ENCODE results near the gene PLEKHA5.
"Not testable (repeated sequence)": the region's sequence is repeated elsewhere in the genome, so short reads cannot be mapped to it uniquely, and the experiment has no call there.

Gene PLEKHA5, protein sequence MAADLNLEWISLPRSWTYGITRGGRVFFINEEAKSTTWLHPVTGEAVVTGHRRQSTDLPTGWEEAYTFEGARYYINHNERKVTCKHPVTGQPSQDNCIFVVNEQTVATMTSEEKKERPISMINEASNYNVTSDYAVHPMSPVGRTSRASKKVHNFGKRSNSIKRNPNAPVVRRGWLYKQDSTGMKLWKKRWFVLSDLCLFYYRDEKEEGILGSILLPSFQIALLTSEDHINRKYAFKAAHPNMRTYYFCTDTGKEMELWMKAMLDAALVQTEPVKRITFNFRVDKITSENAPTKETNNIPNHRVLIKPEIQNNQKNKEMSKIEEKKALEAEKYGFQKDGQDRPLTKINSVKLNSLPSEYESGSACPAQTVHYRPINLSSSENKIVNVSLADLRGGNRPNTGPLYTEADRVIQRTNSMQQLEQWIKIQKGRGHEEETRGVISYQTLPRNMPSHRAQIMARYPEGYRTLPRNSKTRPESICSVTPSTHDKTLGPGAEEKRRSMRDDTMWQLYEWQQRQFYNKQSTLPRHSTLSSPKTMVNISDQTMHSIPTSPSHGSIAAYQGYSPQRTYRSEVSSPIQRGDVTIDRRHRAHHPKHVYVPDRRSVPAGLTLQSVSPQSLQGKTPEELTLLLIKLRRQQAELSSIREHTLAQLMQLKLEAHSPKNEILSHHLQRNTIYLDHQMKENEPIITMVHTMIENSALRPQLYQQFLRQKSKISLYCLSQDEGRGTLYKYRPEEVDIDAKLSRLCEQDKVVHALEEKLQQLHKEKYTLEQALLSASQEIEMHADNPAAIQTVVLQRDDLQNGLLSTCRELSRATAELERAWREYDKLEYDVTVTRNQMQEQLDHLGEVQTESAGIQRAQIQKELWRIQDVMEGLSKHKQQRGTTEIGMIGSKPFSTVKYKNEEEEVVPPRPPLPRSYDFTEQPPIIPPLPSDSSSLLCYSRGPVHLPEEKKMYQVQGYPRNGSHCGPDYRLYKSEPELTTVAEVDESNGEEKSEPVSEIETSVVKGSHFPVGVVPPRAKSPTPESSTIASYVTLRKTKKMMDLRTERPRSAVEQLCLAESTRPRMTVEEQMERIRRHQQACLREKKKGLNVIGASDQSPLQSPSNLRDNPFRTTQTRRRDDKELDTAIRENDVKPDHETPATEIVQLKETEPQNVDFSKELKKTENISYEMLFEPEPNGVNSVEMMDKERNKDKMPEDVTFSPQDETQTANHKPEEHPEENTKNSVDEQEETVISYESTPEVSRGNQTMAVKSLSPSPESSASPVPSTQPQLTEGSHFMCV

DNA sequence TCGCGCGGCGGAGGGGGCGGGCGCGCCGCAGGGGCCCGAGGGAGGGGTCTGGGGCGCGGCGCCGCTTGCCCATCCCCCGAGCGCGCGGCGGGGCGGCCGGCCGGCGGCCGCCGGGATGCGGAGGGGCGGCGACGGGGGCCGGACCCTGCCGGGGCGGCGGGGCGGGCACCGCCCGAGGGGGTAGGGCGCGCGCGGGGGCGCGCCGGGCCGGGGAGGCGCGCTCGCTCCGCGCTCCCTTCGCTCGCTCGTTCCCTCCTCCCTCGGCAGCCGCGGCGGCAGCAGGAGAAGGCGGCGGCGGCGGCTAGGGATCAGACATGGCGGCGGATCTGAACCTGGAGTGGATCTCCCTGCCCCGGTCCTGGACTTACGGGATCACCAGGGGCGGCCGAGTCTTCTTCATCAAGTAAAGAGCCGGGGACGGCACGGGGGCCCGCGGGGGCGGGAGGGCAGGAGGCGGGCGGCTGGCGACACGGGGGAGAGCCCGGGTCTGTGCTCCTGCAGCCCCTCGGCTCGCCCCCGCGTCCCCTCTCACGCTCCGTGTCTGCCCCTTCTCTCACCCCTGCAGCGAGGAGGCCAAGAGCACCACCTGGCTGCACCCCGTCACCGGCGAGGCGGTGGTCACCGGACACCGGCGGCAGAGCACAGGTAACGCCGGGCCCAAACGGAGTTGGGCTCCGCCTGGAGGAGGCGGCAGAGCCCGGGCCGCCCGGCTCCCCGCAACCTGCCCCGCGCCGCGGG, at the start of gene PLEKHA5:
Gene PLEKHA5 (plus strand): TSS at position 248 of the 738 bp plus-strand sequence. CDS start 67 bp downstream, at position 315.
- Histone ChIP-seq H3K36me3 (ENCODE audit: insufficient read depth, low read length) (no peaks in the 10 kb centered on the region), H3K9me3 (ENCODE audit: control insufficient read depth, insufficient read depth, low read length) (peaks cover 8% of the 10 kb centered on the region; the same call in 1 of the 2 replicates), H3K4me1 (ENCODE audit: insufficient read depth, low read length) (peaks cover 3% of the 10 kb centered on the region; the same call in 1 of the 2 replicates), H3K9ac (ENCODE audit: low read depth, low read length) (peak within 1 kb of the TSS; percentile 95)

GRCh38 chr12:19080918-19081317, 48.6 kb upstream of the PLEKHA5 start:
- no peaks in the 10 kb centered on the region for H3K9me3 ChIP-seq (ENCODE audit: control insufficient read depth, insufficient read depth, low read length)
- H3K4me1 ChIP-seq (ENCODE audit: insufficient read depth, low read length): no peaks in the 10 kb centered on the region
- no peak overlapping the region for H3K9ac ChIP-seq (ENCODE audit: low read depth, low read length)
- no peaks in the 10 kb centered on the region for H3K36me3 ChIP-seq (ENCODE audit: insufficient read depth, low read length)

GRCh38 chr12:19082365-19082911, 47.1 kb upstream of the PLEKHA5 start:
- H3K9me3 ChIP-seq (ENCODE audit: control insufficient read depth, insufficient read depth, low read length): no peaks in the 10 kb centered on the region
- H3K9ac ChIP-seq (ENCODE audit: low read depth, low read length): no peak overlapping the region
- no peaks in the 10 kb centered on the region for H3K36me3 ChIP-seq (ENCODE audit: insufficient read depth, low read length)
- H3K4me1 ChIP-seq (ENCODE audit: insufficient read depth, low read length): no peaks in the 10 kb centered on the region

- no peak overlapping the region for H3K9ac ChIP-seq (ENCODE audit: low read depth, low read length)
- no peaks in the 10 kb centered on the region for H3K36me3 ChIP-seq (ENCODE audit: insufficient read depth, low read length)
- no peaks in the 10 kb centered on the region for H3K4me1 ChIP-seq (ENCODE audit: insufficient read depth, low read length)
- H3K9me3 ChIP-seq (ENCODE audit: control insufficient read depth, insufficient read depth, low read length): no peaks in the 10 kb centered on the region
Observed at GRCh38 chr12:19084547-19084946, 45.0 kb upstream of the PLEKHA5 start.

- Histone ChIP-seq H3K9ac (ENCODE audit: low read depth, low read length) (no peak overlapping the region), H3K4me1 (ENCODE audit: insufficient read depth, low read length) (no peaks in the 10 kb centered on the region), H3K9me3 (ENCODE audit: control insufficient read depth, insufficient read depth, low read length) (no peaks in the 10 kb centered on the region), H3K36me3 (ENCODE audit: insufficient read depth, low read length) (no peaks in the 10 kb centered on the region)
Observed at GRCh38 chr12:19085090-19085489, 44.4 kb upstream of the PLEKHA5 start.

- H3K4me1 ChIP-seq (ENCODE audit: insufficient read depth, low read length): no peaks in the 10 kb centered on the region
- H3K36me3 ChIP-seq (ENCODE audit: insufficient read depth, low read length): no peaks in the 10 kb centered on the region
- no peaks in the 10 kb centered on the region for H3K9me3 ChIP-seq (ENCODE audit: control insufficient read depth, insufficient read depth, low read length)
- no peak overlapping the region for H3K9ac ChIP-seq (ENCODE audit: low read depth, low read length)
Observed at GRCh38 chr12:19088606-19089005, 40.9 kb upstream of the PLEKHA5 start.

DNA sequence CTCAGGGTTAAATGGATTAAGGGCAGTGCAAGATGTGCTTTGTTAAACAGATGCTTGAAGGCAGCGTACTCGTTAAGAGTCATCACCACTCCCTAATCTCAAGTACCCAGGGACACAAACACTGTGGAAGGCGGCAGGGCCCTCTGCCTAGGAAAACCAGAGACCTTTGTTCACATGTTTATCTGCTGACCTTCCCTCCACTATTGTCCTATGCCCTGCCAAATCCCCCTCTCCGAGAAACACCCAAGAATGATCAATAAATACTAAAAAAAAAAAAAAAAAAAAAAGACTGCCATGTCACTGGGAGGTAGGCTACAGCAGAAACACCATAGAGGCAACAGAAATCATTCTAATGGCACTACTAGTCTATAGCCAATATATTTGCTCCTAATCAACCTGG, 37.1 kb upstream of the PLEKHA5 start:
- not testable (repeated sequence) for H3K36me3 ChIP-seq (ENCODE audit: insufficient read depth, low read length); H3K9ac ChIP-seq (ENCODE audit: low read depth, low read length); H3K4me1 ChIP-seq (ENCODE audit: insufficient read depth, low read length); H3K9me3 ChIP-seq (ENCODE audit: control insufficient read depth, insufficient read depth, low read length)

- Histone ChIP-seq H3K9me3 (ENCODE audit: control insufficient read depth, insufficient read depth, low read length) (no peaks in the 10 kb centered on the region), H3K36me3 (ENCODE audit: insufficient read depth, low read length) (no peaks in the 10 kb centered on the region)
Observed at GRCh38 chr12:19093218-19093617, 36.3 kb upstream of the PLEKHA5 start.

DNA sequence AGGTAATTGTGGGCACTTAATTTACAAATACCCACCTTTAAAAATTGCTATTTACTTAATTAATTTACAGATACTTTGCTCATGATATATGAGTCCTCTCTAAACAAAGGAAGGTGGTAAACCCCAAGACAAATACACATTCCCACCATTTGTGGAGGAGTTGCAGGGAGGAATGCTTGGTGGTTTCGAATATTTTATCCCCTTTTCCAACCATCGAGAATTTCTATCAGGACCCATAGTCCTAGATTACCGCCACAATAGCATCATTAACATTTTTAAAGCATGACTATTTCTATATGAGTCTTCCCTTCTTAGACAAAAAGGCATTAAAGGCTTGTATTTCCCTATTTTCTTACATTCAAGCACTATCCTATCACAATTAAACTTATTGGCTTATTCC, 34.2 kb upstream of the PLEKHA5 start:
- Histone ChIP-seq H3K36me3 (ENCODE audit: insufficient read depth, low read length) (no peaks in the 10 kb centered on the region), H3K9ac (ENCODE audit: low read depth, low read length) (no peak overlapping the region), H3K9me3 (ENCODE audit: control insufficient read depth, insufficient read depth, low read length) (no peaks in the 10 kb centered on the region), H3K4me1 (ENCODE audit: insufficient read depth, low read length) (no peaks in the 10 kb centered on the region)

More at GRCh38 chr12:19093218-19093617, 36.3 kb upstream of the PLEKHA5 start:
- Histone ChIP-seq H3K9ac (ENCODE audit: low read depth, low read length) (no peak overlapping the region), H3K4me1 (ENCODE audit: insufficient read depth, low read length) (no peaks in the 10 kb centered on the region)

- H3K9me3 ChIP-seq (ENCODE audit: control insufficient read depth, insufficient read depth, low read length): no peaks in the 10 kb centered on the region
- H3K4me1 ChIP-seq (ENCODE audit: insufficient read depth, low read length): no peaks in the 10 kb centered on the region
- H3K9ac ChIP-seq (ENCODE audit: low read depth, low read length): no peak overlapping the region
- no peaks in the 10 kb centered on the region for H3K36me3 ChIP-seq (ENCODE audit: insufficient read depth, low read length)
Observed at GRCh38 chr12:19095756-19096480, 33.6 kb upstream of the PLEKHA5 start.

GRCh38 chr12:19105463-19105862, 24.1 kb upstream of the PLEKHA5 start:
- Histone ChIP-seq H3K4me1 (ENCODE audit: insufficient read depth, low read length) (peaks cover 3% of the 10 kb centered on the region; the same call in 1 of the 2 replicates), H3K9me3 (ENCODE audit: control insufficient read depth, insufficient read depth, low read length) (no peaks in the 10 kb centered on the region), H3K9ac (ENCODE audit: low read depth, low read length) (no peak overlapping the region), H3K36me3 (ENCODE audit: insufficient read depth, low read length) (no peaks in the 10 kb centered on the region)

- H3K4me1 ChIP-seq (ENCODE audit: insufficient read depth, low read length): peaks cover 3% of the 10 kb centered on the region; the same call in 1 of the 2 replicates
- H3K9ac ChIP-seq (ENCODE audit: low read depth, low read length): no peak overlapping the region
- H3K36me3 ChIP-seq (ENCODE audit: insufficient read depth, low read length): no peaks in the 10 kb centered on the region
- H3K9me3 ChIP-seq (ENCODE audit: control insufficient read depth, insufficient read depth, low read length): no peaks in the 10 kb centered on the region
Observed at GRCh38 chr12:19107750-19108149, 21.8 kb upstream of the PLEKHA5 start.

Measured in ES-I3 (cell line).